Measurements from ENCODE around the gene TMEM183A.
A peak's percentile ranks its signal among the peaks of the same experiment; 100 is the strongest.

TMEM183A gene

DNA sequence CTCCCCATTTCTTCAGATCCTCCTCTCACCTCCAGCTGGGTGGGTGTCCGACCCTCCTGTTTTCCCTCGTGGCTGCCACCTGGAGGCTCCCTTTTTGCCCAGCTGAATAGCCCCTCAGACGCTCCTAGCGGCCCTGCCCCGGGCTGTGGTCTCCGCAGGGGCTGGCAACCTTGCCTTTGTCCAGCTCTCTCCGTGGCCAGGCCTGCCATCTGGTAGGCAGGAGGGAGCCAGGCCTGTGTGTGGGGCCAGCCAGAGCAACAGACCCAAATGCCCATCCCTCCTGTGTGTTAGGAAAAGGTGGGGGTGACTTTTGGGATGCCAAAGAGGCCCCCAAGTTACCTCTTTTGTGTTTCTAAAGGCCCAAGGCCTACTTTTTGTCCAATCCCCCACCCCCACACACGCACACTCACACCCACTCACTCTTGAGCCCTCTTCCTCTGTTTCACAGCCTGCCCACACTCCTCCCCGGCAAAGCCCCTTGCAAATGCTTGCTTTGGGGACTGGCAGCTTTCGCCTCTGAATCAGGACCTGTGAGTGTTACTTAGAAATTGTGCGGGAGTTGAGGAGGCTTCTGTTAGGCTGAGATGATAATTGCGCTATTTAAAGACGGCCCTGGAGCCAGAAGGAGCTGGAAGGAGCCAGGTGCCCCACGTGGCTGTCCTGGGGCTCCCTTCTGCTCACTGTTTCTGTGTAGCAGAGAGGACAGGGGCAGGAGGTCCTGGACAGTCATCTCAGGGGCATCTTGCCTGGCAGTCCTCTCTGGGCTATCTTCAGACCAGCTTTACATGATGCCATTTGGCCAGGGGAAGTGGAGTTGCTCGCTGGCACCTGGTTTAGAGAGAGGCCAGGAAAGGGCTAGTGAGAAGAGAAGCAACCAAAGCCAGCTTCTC is 28.2 kb downstream of the TMEM183A start:
- no peak overlapping the region for H3K27ac ChIP-seq (ENCODE audit: insufficient read depth in 1 of 2, low read depth in 1 of 2, low read length in 2 of 2, poor library complexity in 1 of 2, severe bottlenecking in 2 of 2)
- no peaks in the 10 kb centered on the region for H3K9me3 ChIP-seq (ENCODE audit: control extremely low read depth in 1 of 5, control insufficient read depth in 4 of 5, insufficient read depth in 2 of 5, low read depth in 1 of 5, low read length in 4 of 5)
- no peaks in the 10 kb centered on the region for H3K36me3 ChIP-seq (ENCODE audit: control insufficient read depth in 4 of 4, insufficient read depth in 4 of 4, low read length in 3 of 4)
- H3K4me3 ChIP-seq (ENCODE audit: control insufficient read depth in 1 of 7, extremely low read depth in 1 of 7, insufficient read depth in 4 of 7, low read depth in 2 of 7, low read length in 6 of 7), result no peak overlapping the region
- ChIA-PET CTCF (interaction anchor here (1.1 to 12.0 kb wide), 10 partner anchors 12 to 232 kb away, joined by 3 to 164 read pairs (median 4); partner anchors contain the start of gene MYBPH), POLR2A (interaction anchor here (0.6 kb wide), 1 partner anchor 232 kb away, joined by 3 read pairs; no protein-coding TSS in a partner anchor)
- 92% methylated on average over 10 of the region's 15 CpGs for WGBS (ENCODE audit: insufficient coverage)
- H3K4me1 ChIP-seq (ENCODE audit: control extremely low read depth in 1 of 4, control insufficient read depth in 4 of 4, insufficient read depth in 4 of 4, low read length in 3 of 4), result peaks cover 0 to 19% (median 13%) of the 10 kb centered on the region in 4 experiments
- H3K27me3 ChIP-seq (replicated peaks in 2 of 5; ENCODE audit: control insufficient read depth in 4 of 5, insufficient read depth in 5 of 5, low read length in 4 of 5), result peaks cover 0 to 9% (median 0%) of the 10 kb centered on the region in 5 experiments
- DNase-seq, result no peak

DNA sequence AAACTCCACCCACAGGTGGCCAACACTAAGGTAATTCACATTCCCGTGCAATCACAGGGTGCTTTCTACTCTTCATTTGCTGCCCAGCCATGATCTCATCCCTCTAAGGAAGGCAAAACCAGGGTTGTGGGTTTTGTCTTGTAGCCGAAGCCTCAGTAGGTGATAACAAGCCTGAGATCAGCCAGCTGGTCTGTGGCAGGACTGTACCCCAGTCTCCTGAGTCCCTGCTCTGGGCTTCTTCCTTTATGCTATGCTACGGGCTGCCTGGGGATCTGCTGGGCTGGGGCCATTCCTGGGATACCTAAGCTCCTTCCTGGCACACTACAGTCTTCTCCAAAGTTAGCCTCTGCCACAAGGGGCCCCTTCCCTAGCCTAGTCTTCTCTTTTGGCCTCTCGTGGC is 29.0 kb downstream of the TMEM183A start:
- 94% methylated on average over 2 of the region's 4 CpGs for WGBS (ENCODE audit: insufficient coverage)
- CTCF ChIA-PET, result interaction anchor here (1.1 to 12.0 kb wide), 6 partner anchors 11 to 231 kb away, joined by 3 to 164 read pairs (median 14); partner anchors contain the start of gene MYBPH

GRCh38 chr1:203036537-203036936 is 29.4 kb downstream of the TMEM183A start:
- POLR2A ChIA-PET, result no interaction called here
- no peaks in the 10 kb centered on the region for H3K36me3 ChIP-seq (ENCODE audit: control insufficient read depth in 4 of 4, insufficient read depth in 4 of 4, low read length in 3 of 4)
- H3K4me3 ChIP-seq (ENCODE audit: control insufficient read depth in 1 of 7, extremely low read depth in 1 of 7, insufficient read depth in 4 of 7, low read depth in 2 of 7, low read length in 6 of 7), result no peak overlapping the region
- H3K27ac ChIP-seq (ENCODE audit: insufficient read depth in 1 of 2, low read depth in 1 of 2, low read length in 2 of 2, poor library complexity in 1 of 2, severe bottlenecking in 2 of 2), result no peak overlapping the region
- H3K4me1 ChIP-seq (ENCODE audit: control extremely low read depth in 1 of 4, control insufficient read depth in 4 of 4, insufficient read depth in 4 of 4, low read length in 3 of 4), result peaks cover 0 to 26% (median 16%) of the 10 kb centered on the region in 4 experiments
- WGBS (ENCODE audit: insufficient coverage), result 58% methylated on average over 2 of the region's 2 CpGs
- H3K27me3 ChIP-seq (replicated peaks in 2 of 5; ENCODE audit: control insufficient read depth in 4 of 5, insufficient read depth in 5 of 5, low read length in 4 of 5), result peaks cover 0 to 7% (median 0%) of the 10 kb centered on the region in 5 experiments
- CTCF ChIA-PET, result interaction anchor here (1.1 to 12.0 kb wide), 6 partner anchors 19 to 454 kb away, joined by 3 to 164 read pairs (median 4); partner anchors contain the start of gene MYBPH
- no peaks in the 10 kb centered on the region for H3K9me3 ChIP-seq (ENCODE audit: control extremely low read depth in 1 of 5, control insufficient read depth in 4 of 5, insufficient read depth in 2 of 5, low read depth in 1 of 5, low read length in 4 of 5)
- no peak for DNase-seq

More for the DNA sequence above, 29.0 kb downstream of the TMEM183A start:
- no peaks in the 10 kb centered on the region for H3K9me3 ChIP-seq (ENCODE audit: control extremely low read depth in 1 of 5, control insufficient read depth in 4 of 5, insufficient read depth in 2 of 5, low read depth in 1 of 5, low read length in 4 of 5)
- POLR2A ChIA-PET, result no interaction called here
- H3K27me3 ChIP-seq (replicated peaks in 2 of 5; ENCODE audit: control insufficient read depth in 4 of 5, insufficient read depth in 5 of 5, low read length in 4 of 5), result peaks cover 0 to 7% (median 0%) of the 10 kb centered on the region in 5 experiments
- H3K27ac ChIP-seq (ENCODE audit: insufficient read depth in 1 of 2, low read depth in 1 of 2, low read length in 2 of 2, poor library complexity in 1 of 2, severe bottlenecking in 2 of 2), result no peak overlapping the region
- H3K36me3 ChIP-seq (ENCODE audit: control insufficient read depth in 4 of 4, insufficient read depth in 4 of 4, low read length in 3 of 4), result no peaks in the 10 kb centered on the region
- peaks cover 0 to 26% (median 16%) of the 10 kb centered on the region in 4 experiments for H3K4me1 ChIP-seq (ENCODE audit: control extremely low read depth in 1 of 4, control insufficient read depth in 4 of 4, insufficient read depth in 4 of 4, low read length in 3 of 4)
- DNase-seq, result no peak
- no peak overlapping the region for H3K4me3 ChIP-seq (ENCODE audit: control insufficient read depth in 1 of 7, extremely low read depth in 1 of 7, insufficient read depth in 4 of 7, low read depth in 2 of 7, low read length in 6 of 7)

DNA sequence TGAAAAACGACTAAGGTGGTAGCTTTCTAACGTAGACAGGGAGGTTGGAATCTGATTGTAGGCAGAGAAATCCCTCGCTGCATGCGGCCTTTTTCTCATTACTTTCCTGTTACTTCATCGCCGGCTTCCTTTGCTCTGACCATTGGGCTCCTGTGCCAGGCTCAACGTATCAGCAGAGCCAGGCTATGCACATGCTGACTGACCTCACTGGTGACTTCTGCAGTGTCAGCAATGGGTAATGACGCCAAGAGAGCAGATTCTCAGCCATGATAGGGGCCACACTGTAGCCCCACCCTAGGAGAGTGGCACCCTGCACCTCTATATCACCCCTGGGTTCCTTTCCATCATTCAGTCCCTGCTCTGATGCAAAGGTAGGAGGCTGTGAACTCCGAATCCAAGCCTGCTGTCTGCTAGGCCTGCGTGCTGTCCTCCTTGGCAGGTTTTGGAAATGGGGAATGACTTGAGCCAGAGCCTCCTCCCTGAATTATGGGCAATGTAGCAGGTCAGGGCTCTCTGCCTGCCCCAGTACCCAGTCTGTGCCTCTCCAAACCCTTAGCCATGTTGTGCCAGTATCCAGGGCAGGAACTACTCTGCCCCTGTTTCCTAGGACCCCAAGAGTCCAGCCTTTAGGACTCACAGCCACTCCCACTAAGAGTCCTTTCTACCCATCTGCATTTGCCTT is 30.5 kb downstream of the TMEM183A start:
- H3K27me3 ChIP-seq (replicated peaks in 2 of 5; ENCODE audit: control insufficient read depth in 4 of 5, insufficient read depth in 5 of 5, low read length in 4 of 5), result peaks cover 0 to 7% (median 0%) of the 10 kb centered on the region in 5 experiments
- no peak for DNase-seq
- 92% methylated on average over 10 of the region's 10 CpGs for WGBS (ENCODE audit: insufficient coverage)
- H3K4me3 ChIP-seq (ENCODE audit: control insufficient read depth in 1 of 7, extremely low read depth in 1 of 7, insufficient read depth in 4 of 7, low read depth in 2 of 7, low read length in 6 of 7), result no peak overlapping the region
- POLR2A ChIA-PET, result interaction anchor here (0.6 kb wide), 1 partner anchor 204 kb away, joined by 3 read pairs; no protein-coding TSS in a partner anchor
- H3K36me3 ChIP-seq (ENCODE audit: control insufficient read depth in 4 of 4, insufficient read depth in 4 of 4, low read length in 3 of 4), result no peaks in the 10 kb centered on the region
- CTCF ChIA-PET, result interaction anchor here (1.1 to 12.0 kb wide), 9 partner anchors 9 to 453 kb away, joined by 3 to 164 read pairs (median 17); partner anchors contain the start of genes MYBPH and PPFIA4
- H3K9me3 ChIP-seq (ENCODE audit: control extremely low read depth in 1 of 5, control insufficient read depth in 4 of 5, insufficient read depth in 2 of 5, low read depth in 1 of 5, low read length in 4 of 5), result no peaks in the 10 kb centered on the region
- H3K27ac ChIP-seq (ENCODE audit: insufficient read depth in 1 of 2, low read depth in 1 of 2, low read length in 2 of 2, poor library complexity in 1 of 2, severe bottlenecking in 2 of 2), result no peak overlapping the region
- peaks cover 0 to 26% (median 16%) of the 10 kb centered on the region in 4 experiments for H3K4me1 ChIP-seq (ENCODE audit: control extremely low read depth in 1 of 4, control insufficient read depth in 4 of 4, insufficient read depth in 4 of 4, low read length in 3 of 4)

- Histone ChIP-seq H3K4me3 (ENCODE audit: control insufficient read depth in 1 of 7, extremely low read depth in 1 of 7, insufficient read depth in 4 of 7, low read depth in 2 of 7, low read length in 6 of 7) (no peak overlapping the region), H3K27ac (ENCODE audit: insufficient read depth in 1 of 2, low read depth in 1 of 2, low read length in 2 of 2, poor library complexity in 1 of 2, severe bottlenecking in 2 of 2) (no peak overlapping the region), H3K27me3 (replicated peaks in 2 of 5; ENCODE audit: control insufficient read depth in 4 of 5, insufficient read depth in 5 of 5, low read length in 4 of 5) (peaks cover 0 to 7% (median 0%) of the 10 kb centered on the region in 5 experiments), H3K9me3 (ENCODE audit: control extremely low read depth in 1 of 5, control insufficient read depth in 4 of 5, insufficient read depth in 2 of 5, low read depth in 1 of 5, low read length in 4 of 5) (no peaks in the 10 kb centered on the region), H3K36me3 (ENCODE audit: control insufficient read depth in 4 of 4, insufficient read depth in 4 of 4, low read length in 3 of 4) (no peaks in the 10 kb centered on the region), H3K4me1 (ENCODE audit: control extremely low read depth in 1 of 4, control insufficient read depth in 4 of 4, insufficient read depth in 4 of 4, low read length in 3 of 4) (peaks cover 0 to 26% (median 16%) of the 10 kb centered on the region in 4 experiments)
- DNase-seq, result peak in 2 of 3 donors; percentile 44 to 51
- WGBS (ENCODE audit: insufficient coverage), result 48% methylated on average over 8 of the region's 9 CpGs
- ChIA-PET POLR2A (no interaction called here), CTCF (interaction anchor here (1.4 to 12.0 kb wide), 14 partner anchors 9 to 229 kb away, joined by 3 to 164 read pairs (median 36); partner anchors contain the start of genes ADORA1, MYBPH, MYOG and PPFIA4)
Observed at GRCh38 chr1:203038217-203038741, 31.1 kb downstream of the TMEM183A start.

DNA sequence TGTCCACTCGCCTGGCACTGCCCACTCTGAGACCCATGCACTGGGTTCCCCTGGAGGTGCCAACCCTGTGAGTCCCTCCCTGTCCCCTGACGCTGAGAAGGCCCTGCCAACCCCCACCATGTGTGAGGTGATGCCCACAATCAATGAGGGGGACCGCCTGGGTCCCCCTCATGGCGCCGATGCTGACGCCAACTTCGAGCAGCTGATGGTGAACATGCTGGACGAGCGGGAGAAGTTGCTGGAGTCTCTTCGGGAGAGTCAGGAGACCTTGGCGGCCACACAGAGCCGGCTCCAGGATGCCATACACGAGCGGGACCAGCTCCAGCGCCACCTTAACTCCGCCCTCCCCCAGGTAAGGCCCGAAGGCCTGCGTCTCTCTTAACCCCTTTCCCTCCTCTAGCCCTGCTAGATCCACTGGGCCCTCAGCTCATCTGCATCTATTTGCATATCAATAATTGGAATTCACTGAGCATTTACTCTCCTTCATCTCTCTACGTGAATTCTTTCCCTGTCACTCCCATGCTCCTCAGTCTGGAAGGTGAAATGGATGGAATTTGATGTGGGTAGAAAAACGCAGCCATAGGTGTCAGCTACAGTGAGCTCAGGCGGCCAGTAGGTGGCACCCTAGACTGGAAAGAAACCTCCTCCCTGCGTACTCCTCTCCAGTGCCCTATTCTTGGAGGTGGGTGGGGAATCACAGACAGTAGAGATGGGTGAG is 31.9 kb downstream of the TMEM183A start:
- H3K4me1 ChIP-seq (ENCODE audit: control extremely low read depth in 1 of 4, control insufficient read depth in 4 of 4, insufficient read depth in 4 of 4, low read length in 3 of 4), result peaks cover 0 to 26% (median 16%) of the 10 kb centered on the region in 4 experiments
- H3K27ac ChIP-seq (ENCODE audit: insufficient read depth in 1 of 2, low read depth in 1 of 2, low read length in 2 of 2, poor library complexity in 1 of 2, severe bottlenecking in 2 of 2), result no peak overlapping the region
- no peaks in the 10 kb centered on the region for H3K9me3 ChIP-seq (ENCODE audit: control extremely low read depth in 1 of 5, control insufficient read depth in 4 of 5, insufficient read depth in 2 of 5, low read depth in 1 of 5, low read length in 4 of 5)
- H3K4me3 ChIP-seq (ENCODE audit: control insufficient read depth in 1 of 7, extremely low read depth in 1 of 7, insufficient read depth in 4 of 7, low read depth in 2 of 7, low read length in 6 of 7), result no peak overlapping the region
- ChIA-PET CTCF (interaction anchor here (1.0 to 12.0 kb wide), 39 partner anchors 10 to 305 kb away, joined by 3 to 164 read pairs (median 6); partner anchors contain the start of genes ADORA1, MYBPH, MYOG and PPFIA4), POLR2A (interaction anchor here (1.7 to 2.0 kb wide), 2 partner anchors 133 to 177 kb away, joined by 4 to 9 read pairs; no protein-coding TSS in a partner anchor)
- H3K27me3 ChIP-seq (replicated peaks in 2 of 5; ENCODE audit: control insufficient read depth in 4 of 5, insufficient read depth in 5 of 5, low read length in 4 of 5), result peaks cover 0 to 13% (median 0%) of the 10 kb centered on the region in 5 experiments
- WGBS (ENCODE audit: insufficient coverage), result 82% methylated on average over 17 of the region's 22 CpGs
- H3K36me3 ChIP-seq (ENCODE audit: control insufficient read depth in 4 of 4, insufficient read depth in 4 of 4, low read length in 3 of 4), result no peaks in the 10 kb centered on the region
- DNase-seq, result peak; percentile 54 to 74 (median 64)
